Mammary epithelial cell (primary cell): ENCODE data around the gene NSMCE1.
"Not testable (repeated sequence)": the region's sequence is repeated elsewhere in the genome, so short reads cannot be mapped to it uniquely, and the experiment has no call there.

Experiments
- EZH2 ChIP-seq: IDR thresholded peaks from 2 replicates; pipeline ENCODE4 v1.6.1; 2012; ENCODE audit warnings: low read length, inconsistent platforms, borderline replicate concordance
- TF ChIP-seq, protein P1 (sequence below), 2 donors: IDR thresholded peaks in 1 of 2; conservative IDR thresholded peaks in 1 of 2; 2 replicates each; pipeline ENCODE4 v1.5.1; 2011 to 2012; ENCODE audit warnings: inconsistent platforms in 2 of 2, low read length in 2 of 2, mild to moderate bottlenecking in 2 of 2, control low read depth in 1 of 2, low read depth in 1 of 2; ENCODE audit not compliant: insufficient read depth in 1 of 2; ENCODE audit errors: extremely low read depth in 1 of 2

DNA sequence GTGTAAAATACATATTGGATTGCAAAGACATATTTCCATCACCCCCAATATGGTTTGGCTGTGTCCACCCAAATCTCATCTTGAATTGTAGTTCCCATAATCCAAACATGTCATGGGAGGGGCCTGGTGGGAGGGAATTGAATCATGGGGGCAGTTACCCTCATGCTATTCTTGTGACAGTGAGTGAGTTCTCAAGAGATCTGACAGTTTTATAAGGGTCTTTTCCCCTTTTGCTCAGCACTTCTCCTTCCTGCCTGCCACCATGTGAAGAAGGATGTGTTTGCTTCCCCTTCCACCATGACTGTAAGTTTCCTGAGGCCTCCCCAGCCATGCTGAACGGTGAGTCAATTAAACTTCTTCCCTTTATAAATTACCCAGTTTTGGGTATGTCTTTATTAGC lies 21.5 kb downstream of the NSMCE1 start:
- TF ChIP-seq, protein P1, sequence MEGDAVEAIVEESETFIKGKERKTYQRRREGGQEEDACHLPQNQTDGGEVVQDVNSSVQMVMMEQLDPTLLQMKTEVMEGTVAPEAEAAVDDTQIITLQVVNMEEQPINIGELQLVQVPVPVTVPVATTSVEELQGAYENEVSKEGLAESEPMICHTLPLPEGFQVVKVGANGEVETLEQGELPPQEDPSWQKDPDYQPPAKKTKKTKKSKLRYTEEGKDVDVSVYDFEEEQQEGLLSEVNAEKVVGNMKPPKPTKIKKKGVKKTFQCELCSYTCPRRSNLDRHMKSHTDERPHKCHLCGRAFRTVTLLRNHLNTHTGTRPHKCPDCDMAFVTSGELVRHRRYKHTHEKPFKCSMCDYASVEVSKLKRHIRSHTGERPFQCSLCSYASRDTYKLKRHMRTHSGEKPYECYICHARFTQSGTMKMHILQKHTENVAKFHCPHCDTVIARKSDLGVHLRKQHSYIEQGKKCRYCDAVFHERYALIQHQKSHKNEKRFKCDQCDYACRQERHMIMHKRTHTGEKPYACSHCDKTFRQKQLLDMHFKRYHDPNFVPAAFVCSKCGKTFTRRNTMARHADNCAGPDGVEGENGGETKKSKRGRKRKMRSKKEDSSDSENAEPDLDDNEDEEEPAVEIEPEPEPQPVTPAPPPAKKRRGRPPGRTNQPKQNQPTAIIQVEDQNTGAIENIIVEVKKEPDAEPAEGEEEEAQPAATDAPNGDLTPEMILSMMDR (conservative IDR thresholded peaks at IDR 0.05 in 1 of 2, IDR thresholded peaks at IDR 0.05 in 1 of 2; ENCODE audit: extremely low read depth in 1 of 2, insufficient read depth in 1 of 2, low read depth in 1 of 2, low read length in 2 of 2) = not testable (repeated sequence)
- not testable (repeated sequence) for TF ChIP-seq EZH2
